HEK293 (cell line): ENCODE data around the gene ANKRD31.

Source experiments
- CTCF ChIA-PET: fragments of 350-600 bp; formaldehyde crosslinking; extraction: SDS; loops from one replicate; lab custom pipeline; 2021; ENCODE audit warnings: antibody characterized with exemption; lab: Yijun Ruan, JAX
- POLR2A ChIA-PET: fragments of 300-600 bp; formaldehyde crosslinking; extraction: SDS; loops from one replicate; lab custom pipeline; 2020; ENCODE audit warnings: antibody characterized with exemption, inconsistent platforms; lab: Yijun Ruan, JAX
- H3K27ac ChIP-seq: fragments of 200-500 bp; sonication (Bioruptor generic); 2 replicates; pipeline ENCODE4 v1.5.1; 2014; ENCODE audit warnings: low read depth, low read length, control low read depth, inconsistent platforms; ENCODE audit errors: extremely low read depth
- H3K36me3 ChIP-seq, 2 experiments: fragments of 200-500 bp in 1 of 2; sonication (Bioruptor generic) in 1 of 2; 1 replicate in 1 of 2; 2 replicates in 1 of 2; pipeline ENCODE4 v1.5.1; 2014 to 2017; ENCODE audit warnings: inconsistent platforms in 2 of 2, low read length in 2 of 2; ENCODE audit not compliant: control insufficient read depth in 2 of 2, insufficient read depth in 1 of 2
- H3K4me1 ChIP-seq: fragments of 200-500 bp; sonication (Bioruptor generic); 2 replicates; pipeline ENCODE4 v1.5.1; 2014; ENCODE audit warnings: mild to moderate bottlenecking, low read length, inconsistent platforms; ENCODE audit not compliant: control insufficient read depth, insufficient read depth
- H3K4me3 ChIP-seq: 2 replicates; pipeline ENCODE4 v1.5.1; 2011; ENCODE audit warnings: low read depth, mild to moderate bottlenecking, control low read depth, low read length, moderate library complexity
- H3K9me3 ChIP-seq: fragments of 200-500 bp; sonication (Bioruptor generic); 2 replicates; pipeline ENCODE4 v1.5.1; 2014; ENCODE audit warnings: low read depth, low read length, inconsistent platforms; ENCODE audit not compliant: control insufficient read depth, insufficient read depth
- EGR2 ChIP-seq: fragments of 450-650 bp; formaldehyde crosslinking; IDR thresholded peaks from 2 replicates; pipeline ENCODE4 v1.5.1; 2016; ENCODE audit warnings: low read depth, missing biosample characterization, missing genetic modification characterization
- INSM2 ChIP-seq: fragments of 450-650 bp; formaldehyde crosslinking; IDR thresholded peaks from 2 replicates; pipeline ENCODE4 v1.5.1; 2016; ENCODE audit warnings: missing biosample characterization, missing genetic modification characterization
- KLF10 ChIP-seq: fragments of 450-650 bp; IDR thresholded peaks from 2 replicates; pipeline ENCODE4 v1.5.1; 2018; ENCODE audit warnings: missing biosample characterization, mild to moderate bottlenecking, missing genetic modification characterization
- KLF9 ChIP-seq: fragments of 450-650 bp; formaldehyde crosslinking; IDR thresholded peaks from 2 replicates; pipeline ENCODE4 v1.5.1; 2016; ENCODE audit warnings: missing biosample characterization, missing genetic modification characterization, low read depth
- PRDM10 ChIP-seq: fragments of 450-650 bp; formaldehyde crosslinking; IDR thresholded peaks from 2 replicates; pipeline ENCODE4 v1.5.1; 2016; ENCODE audit warnings: missing biosample characterization, missing genetic modification characterization
- SALL2 ChIP-seq: fragments of 450-650 bp; formaldehyde crosslinking; IDR thresholded peaks from 2 replicates; pipeline ENCODE4 v1.5.0; 2017; ENCODE audit warnings: missing biosample characterization, mild to moderate bottlenecking, missing genetic modification characterization, borderline replicate concordance
- SETDB1 ChIP-seq: IDR thresholded peaks from one replicate; pipeline ENCODE4 v1.6.1; 2017; ENCODE audit warnings: mild to moderate bottlenecking, low read length, moderate library complexity, mixed read lengths; ENCODE audit not compliant: insufficient read length
- ZNF10 ChIP-seq: fragments of 450-650 bp; formaldehyde crosslinking; IDR thresholded peaks from 2 replicates; pipeline ENCODE4 v1.5.1; 2017; ENCODE audit warnings: missing biosample characterization, missing genetic modification characterization
- ZNF146 ChIP-seq: fragments of 450-650 bp; formaldehyde crosslinking; IDR thresholded peaks from 2 replicates; pipeline ENCODE4 v1.5.1; 2016; ENCODE audit warnings: missing biosample characterization, missing genetic modification characterization
- ZNF155 ChIP-seq: fragments of 450-650 bp; formaldehyde crosslinking; IDR thresholded peaks from 2 replicates; pipeline ENCODE4 v1.5.1; 2016; ENCODE audit warnings: missing biosample characterization, missing genetic modification characterization
- ZNF202 ChIP-seq: fragments of 450-650 bp; formaldehyde crosslinking; IDR thresholded peaks from 2 replicates; pipeline ENCODE4 v1.5.1; 2016; ENCODE audit warnings: missing biosample characterization, missing genetic modification characterization, borderline replicate concordance
- ZNF221 ChIP-seq: fragments of 450-650 bp; formaldehyde crosslinking; IDR thresholded peaks from 2 replicates; pipeline ENCODE4 v1.5.1; 2017; ENCODE audit warnings: missing biosample characterization, missing genetic modification characterization, borderline replicate concordance
- ZNF362 ChIP-seq: fragments of 450-650 bp; formaldehyde crosslinking; IDR thresholded peaks from 2 replicates; pipeline ENCODE4 v1.5.1; 2016; ENCODE audit warnings: missing biosample characterization, missing genetic modification characterization
- ZNF37A ChIP-seq: fragments of 450-650 bp; IDR thresholded peaks from 2 replicates; pipeline ENCODE4 v1.5.1; 2018; ENCODE audit warnings: missing biosample characterization, missing genetic modification characterization
- ZNF621 ChIP-seq: fragments of 450-650 bp; formaldehyde crosslinking; IDR thresholded peaks from 2 replicates; pipeline ENCODE4 v1.5.1; 2017; ENCODE audit warnings: missing biosample characterization, missing genetic modification characterization
- ZNF701 ChIP-seq: fragments of 450-650 bp; formaldehyde crosslinking; IDR thresholded peaks from 2 replicates; pipeline ENCODE4 v1.5.1; 2016; ENCODE audit warnings: missing biosample characterization, missing genetic modification characterization
- ZNF747 ChIP-seq: fragments of 450-650 bp; formaldehyde crosslinking; IDR thresholded peaks from 2 replicates; pipeline ENCODE4 v1.5.1; 2016; ENCODE audit warnings: missing biosample characterization, missing genetic modification characterization
- ZNF776 ChIP-seq: fragments of 450-650 bp; formaldehyde crosslinking; IDR thresholded peaks from 2 replicates; pipeline ENCODE4 v1.5.0; 2017; ENCODE audit warnings: missing biosample characterization, missing genetic modification characterization, borderline replicate concordance
- ZNF785 ChIP-seq: fragments of 450-650 bp; formaldehyde crosslinking; IDR thresholded peaks from 2 replicates; pipeline ENCODE4 v1.5.1; 2016; ENCODE audit warnings: missing biosample characterization, missing genetic modification characterization
- ZNF830 ChIP-seq: fragments of 450-650 bp; IDR thresholded peaks from 2 replicates; pipeline ENCODE4 v1.5.0; 2018; ENCODE audit warnings: missing biosample characterization, missing genetic modification characterization, low read depth, mild to moderate bottlenecking, moderate library complexity

Gene ANKRD31

GRCh38 chr5:75048457-75048953, 188.2 kb downstream of the ANKRD31 start:
- TF ChIP-seq ZNF701 (tag by site-specific recombination) (no peak), INSM2 (no peak), ZNF202 (tag by site-specific recombination) (no peak), ZNF785 (tag by site-specific recombination) (no peak), SETDB1 (no peak), KLF10 (no peak), ZNF362 (tag by site-specific recombination) (no peak), ZNF830 (tag by site-specific recombination) (no peak), ZNF747 (tag by site-specific recombination) (no peak), ZNF776 (tag by site-specific recombination) (no peak), ZNF155 (no peak), ZNF221 (no peak), KLF9 (no peak)
- TF ChIP-seq, all 188 proteins: peak for 0
- POLR2A ChIA-PET = interaction anchor here (0.6 kb wide), 1 partner anchor 148 kb away, joined by 5 read pairs; no protein-coding TSS in a partner anchor
- Histone ChIP-seq H3K27ac (no peak overlapping the region), H3K4me3 (no peak overlapping the region), H3K4me1 (peaks cover 7% of the 10 kb centered on the region), H3K36me3 (peaks cover 0 to 4% of the 10 kb centered on the region in 2 experiments; a peak in 1 of 3 replicates), H3K9me3 (no peaks in the 10 kb centered on the region)
- CTCF ChIA-PET = interaction anchor here (0.8 to 2.5 kb wide), 4 partner anchors 9 to 24 kb away, joined by 6 to 16 read pairs (median 11); no protein-coding TSS in a partner anchor

GRCh38 chr5:75047356-75047755, 189.3 kb downstream of the ANKRD31 start:
- 0 out of 2 replicates have a peak, but pooled peaks have one; percentile 11 for TF ChIP-seq EGR2
- no peak for TF ChIP-seq ZNF10 (tag by site-specific recombination)
- ChIA-PET POLR2A (no interaction called here), CTCF (interaction anchor here (1.1 kb wide), 2 partner anchors 190 to 289 kb away, joined by 4 to 7 read pairs; partner anchors contain the start of genes ANKRD31 and HMGCR)
- no peak overlapping the region for H3K4me3 ChIP-seq
- no peaks in the 10 kb centered on the region for H3K9me3 ChIP-seq
- no peak overlapping the region for H3K27ac ChIP-seq
- peaks cover 0 to 4% of the 10 kb centered on the region in 2 experiments; a peak in 1 of 3 replicates for H3K36me3 ChIP-seq
- H3K4me1 ChIP-seq = peaks cover 7% of the 10 kb centered on the region

- TF ChIP-seq ZNF621 (tag by site-specific recombination) = no peak
- TF ChIP-seq PRDM10 (tag by site-specific recombination) = no peak
- TF ChIP-seq ZNF146 = no peak
- no peak for TF ChIP-seq SALL2 (tag by site-specific recombination)
- TF ChIP-seq ZNF37A (tag by site-specific recombination) = no peak
- TF ChIP-seq, all 188 proteins: peak for 0
- Histone ChIP-seq H3K9me3 (no peaks in the 10 kb centered on the region), H3K4me3 (no peak overlapping the region), H3K36me3 (peaks cover 0 to 4% of the 10 kb centered on the region in 2 experiments; a peak in 1 of 3 replicates), H3K4me1 (peaks cover 4% of the 10 kb centered on the region), H3K27ac (no peak overlapping the region)
- ChIA-PET CTCF (interaction anchor here (0.8 kb wide), 1 partner anchor 290 kb away, joined by 4 read pairs; the partner anchor contains the start of gene HMGCR), POLR2A (no interaction called here)
These were observed 190.1 kb downstream of the ANKRD31 start for GRCh38 chr5:75046366-75047142.
